DND-41 (cell line): ENCODE measurements around the gene LACTB.

Experiments
- ATAC-seq: fragments of 200-7000 bp; cut with Tn5 transposase; 3 replicates; pipeline ENCODE4 v1.9.1; 2021; ENCODE audit warnings: low read depth; ENCODE audit not compliant: insufficient read depth
- DNase-seq: peaks from one replicate; pipeline ENCODE4 v3.0.0-alpha.2; 2020
- H2AFZ ChIP-seq: 2 replicates; pipeline ENCODE4 v1.6.0; 2012; ENCODE audit warnings: low read depth, low read length
- H3K27ac ChIP-seq: 2 replicates; pipeline ENCODE4 v1.5.1; 2012; ENCODE audit warnings: low read length, inconsistent platforms
- H3K27me3 ChIP-seq: fragments of 200-600 bp; sonication (generic); 2 replicates; pipeline ENCODE4 v1.6.0; 2012; ENCODE audit warnings: low read length, mild to moderate bottlenecking, inconsistent platforms; ENCODE audit not compliant: insufficient read depth, poor library complexity
- H3K36me3 ChIP-seq: 2 replicates; pipeline ENCODE4 v1.5.1; 2012; ENCODE audit warnings: low read length, inconsistent platforms; ENCODE audit not compliant: insufficient read depth
- H3K4me1 ChIP-seq: 2 replicates; pipeline ENCODE4 v1.5.1; 2012; ENCODE audit warnings: mild to moderate bottlenecking, low read length; ENCODE audit not compliant: insufficient read depth
- H3K4me2 ChIP-seq: 2 replicates; pipeline ENCODE4 v1.6.0; 2012; ENCODE audit warnings: mild to moderate bottlenecking, moderate library complexity, low read length, inconsistent platforms; ENCODE audit not compliant: insufficient read depth
- H3K4me3 ChIP-seq, 2 experiments: fragments of 200-600 bp in 1 of 2; shearing (Covaris generic) in 1 of 2; 2 replicates each; pipeline ENCODE4 v1.5.1; 2012 to 2016; ENCODE audit warnings: inconsistent platforms in 2 of 2, low read length in 2 of 2, mild to moderate bottlenecking in 2 of 2, low read depth in 1 of 2, moderate library complexity in 1 of 2
- H3K79me2 ChIP-seq: 2 replicates; pipeline ENCODE4 v1.6.0; 2012; ENCODE audit warnings: low read length, inconsistent platforms; ENCODE audit not compliant: insufficient read depth
- H3K9ac ChIP-seq: 2 replicates; pipeline ENCODE4 v1.6.0; 2012; ENCODE audit warnings: low read depth, mild to moderate bottlenecking, inconsistent platforms, low read length, moderate library complexity
- H3K9me3 ChIP-seq: 2 replicates; pipeline ENCODE4 v1.5.1; 2012; ENCODE audit warnings: low read length, moderate library complexity, mild to moderate bottlenecking, inconsistent platforms; ENCODE audit not compliant: insufficient read depth, severe bottlenecking
- H4K20me1 ChIP-seq: 2 replicates; pipeline ENCODE4 v1.6.0; 2012; ENCODE audit warnings: low read length; ENCODE audit not compliant: insufficient read depth
- CTCF ChIP-seq: IDR thresholded peaks from 2 replicates; pipeline ENCODE4 v1.5.1; 2012; ENCODE audit warnings: borderline replicate concordance, low read length, moderate library complexity, mild to moderate bottlenecking; ENCODE audit not compliant: poor library complexity, severe bottlenecking; ENCODE audit errors: extremely low read depth
- EZH2 ChIP-seq: IDR thresholded peaks from 3 replicates; pipeline ENCODE4 v1.6.1; 2012; ENCODE audit warnings: borderline replicate concordance, low read depth, mild to moderate bottlenecking, moderate library complexity, low read length, inconsistent platforms; ENCODE audit not compliant: severe bottlenecking

LACTB gene

GRCh38 chr15:63083541-63083940 lies 38.1 kb upstream of the LACTB start:
- ATAC-seq (no peak), DNase-seq (no peak)
- Histone ChIP-seq H3K4me1 (no peaks in the 10 kb centered on the region), H3K9me3 (no peaks in the 10 kb centered on the region), H3K79me2 (no peaks in the 10 kb centered on the region), H3K4me3 (no peak overlapping the region), H3K9ac (no peak overlapping the region), H3K27ac (no peak overlapping the region), H3K36me3 (no peaks in the 10 kb centered on the region), H3K27me3 (no peaks in the 10 kb centered on the region), H4K20me1 (no peaks in the 10 kb centered on the region), H2AFZ (no peak overlapping the region), H3K4me2 (no peak overlapping the region)
- TF ChIP-seq CTCF (no peak), EZH2 (no peak)

GRCh38 chr15:63084806-63085205 lies 36.9 kb upstream of the LACTB start:
- no peaks in the 10 kb centered on the region; the same call in 1 of the 2 replicates for H4K20me1 ChIP-seq
- no peaks in the 10 kb centered on the region for H3K79me2 ChIP-seq
- H3K36me3 ChIP-seq = no peaks in the 10 kb centered on the region
- no peak overlapping the region for H3K9ac ChIP-seq
- no peaks in the 10 kb centered on the region for H3K9me3 ChIP-seq
- peaks cover 9% of the 10 kb centered on the region for H3K4me1 ChIP-seq
- no peak overlapping the region for H3K4me3 ChIP-seq
- no peak for ATAC-seq
- no peak overlapping the region for H3K4me2 ChIP-seq
- no peak overlapping the region for H2AFZ ChIP-seq
- no peak overlapping the region for H3K27ac ChIP-seq
- H3K27me3 ChIP-seq = no peaks in the 10 kb centered on the region
- TF ChIP-seq EZH2 = no peak
- DNase-seq = no peak

GRCh38 chr15:63085289-63085688 lies 36.4 kb upstream of the LACTB start:
- TF ChIP-seq EZH2 = no peak
- no peak for TF ChIP-seq CTCF
- Histone ChIP-seq H3K36me3 (no peaks in the 10 kb centered on the region), H3K4me3 (no peak overlapping the region), H2AFZ (no peak overlapping the region), H3K9ac (no peak overlapping the region), H3K9me3 (no peaks in the 10 kb centered on the region), H4K20me1 (no peaks in the 10 kb centered on the region; the same call in 1 of the 2 replicates), H3K4me2 (no peak overlapping the region), H3K27ac (no peak overlapping the region), H3K4me1 (peaks cover 9% of the 10 kb centered on the region), H3K27me3 (no peaks in the 10 kb centered on the region), H3K79me2 (no peaks in the 10 kb centered on the region)
- ATAC-seq = no peak
- DNase-seq = no peak

- peaks cover 9% of the 10 kb centered on the region for H3K4me1 ChIP-seq
- no peak for DNase-seq
Observed at GRCh38 chr15:63086271-63086670, 35.4 kb upstream of the LACTB start.

More at GRCh38 chr15:63086271-63086670, 35.4 kb upstream of the LACTB start:
- H3K36me3 ChIP-seq = no peaks in the 10 kb centered on the region
- H3K27ac ChIP-seq = no peak overlapping the region
- ATAC-seq = no peak
- no peaks in the 10 kb centered on the region for H3K27me3 ChIP-seq
- TF ChIP-seq EZH2 (no peak), CTCF (no peak)
- no peak overlapping the region for H3K4me2 ChIP-seq
- no peaks in the 10 kb centered on the region; the same call in 1 of the 2 replicates for H4K20me1 ChIP-seq
- H3K4me3 ChIP-seq = no peak overlapping the region
- H3K79me2 ChIP-seq = no peaks in the 10 kb centered on the region
- H3K9ac ChIP-seq = no peak overlapping the region
- H3K9me3 ChIP-seq = no peaks in the 10 kb centered on the region
- H2AFZ ChIP-seq = no peak overlapping the region
